ENCODE results near the gene TMEM117. TPM values are rescaled to one million over a fixed set of nuclear protein-coding genes. Genes with fewer than 3 reads are reported as not detected.

The TMEM117 gene
- total RNA-seq = 7.1 TPM
- long read RNA-seq, partial matches to known transcripts = 0 of 6 reads
- long read RNA-seq, other reads (novel, unspliced or antisense) = 3 of 6 reads

DNA sequence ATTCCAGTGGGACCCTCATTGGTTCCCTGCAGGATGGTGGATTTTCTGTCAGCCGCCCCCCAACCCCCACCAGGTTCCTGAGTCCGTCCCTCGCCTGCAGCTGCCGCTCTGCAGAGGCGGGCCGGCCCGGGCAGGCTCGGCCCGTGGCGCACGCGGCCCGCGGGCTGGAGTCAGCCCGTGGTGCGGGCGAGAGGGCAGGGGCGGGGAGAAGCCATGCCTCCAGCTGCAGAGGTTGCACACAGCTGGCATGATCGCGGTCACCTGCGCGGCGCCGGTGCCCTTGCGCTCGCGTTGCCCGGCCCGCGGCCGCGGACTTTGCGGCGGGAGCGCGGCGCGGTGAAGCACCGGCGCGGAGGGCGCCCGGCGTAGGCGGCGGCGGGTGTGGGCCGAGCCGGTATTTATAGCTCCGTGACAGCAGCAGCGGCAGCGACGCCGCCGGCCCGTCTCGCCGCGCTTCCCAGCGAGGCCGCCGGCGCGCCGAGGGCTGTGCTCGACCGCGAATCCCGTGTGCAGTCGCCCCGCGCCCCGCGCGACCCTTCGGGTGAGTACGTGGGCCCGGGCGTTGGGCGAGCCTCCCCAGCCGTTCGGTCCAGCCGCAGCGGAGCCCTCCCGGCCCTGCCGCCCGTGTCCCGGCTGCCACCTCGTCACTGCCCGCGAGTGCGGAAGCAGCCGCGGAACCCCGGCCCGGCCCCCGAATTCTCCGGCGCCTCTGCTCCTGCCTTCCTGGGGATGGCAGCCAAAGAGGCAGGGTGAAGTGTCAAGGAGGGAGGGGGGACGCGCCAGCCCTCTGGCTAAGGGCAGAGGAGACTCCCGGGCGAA is at the start of gene TMEM117:
Gene TMEM117 (plus strand): TSS at position 426 of the 819 bp plus-strand sequence.
- intact Hi-C loops (cut with DNase I) = loop anchor here (2.0 kb wide), 2 partner anchors 29 to 77 kb away; partner anchors contain the start of genes IRAK4, PUS7L and TWF1
- ATAC-seq = peak; percentile 94

DNA sequence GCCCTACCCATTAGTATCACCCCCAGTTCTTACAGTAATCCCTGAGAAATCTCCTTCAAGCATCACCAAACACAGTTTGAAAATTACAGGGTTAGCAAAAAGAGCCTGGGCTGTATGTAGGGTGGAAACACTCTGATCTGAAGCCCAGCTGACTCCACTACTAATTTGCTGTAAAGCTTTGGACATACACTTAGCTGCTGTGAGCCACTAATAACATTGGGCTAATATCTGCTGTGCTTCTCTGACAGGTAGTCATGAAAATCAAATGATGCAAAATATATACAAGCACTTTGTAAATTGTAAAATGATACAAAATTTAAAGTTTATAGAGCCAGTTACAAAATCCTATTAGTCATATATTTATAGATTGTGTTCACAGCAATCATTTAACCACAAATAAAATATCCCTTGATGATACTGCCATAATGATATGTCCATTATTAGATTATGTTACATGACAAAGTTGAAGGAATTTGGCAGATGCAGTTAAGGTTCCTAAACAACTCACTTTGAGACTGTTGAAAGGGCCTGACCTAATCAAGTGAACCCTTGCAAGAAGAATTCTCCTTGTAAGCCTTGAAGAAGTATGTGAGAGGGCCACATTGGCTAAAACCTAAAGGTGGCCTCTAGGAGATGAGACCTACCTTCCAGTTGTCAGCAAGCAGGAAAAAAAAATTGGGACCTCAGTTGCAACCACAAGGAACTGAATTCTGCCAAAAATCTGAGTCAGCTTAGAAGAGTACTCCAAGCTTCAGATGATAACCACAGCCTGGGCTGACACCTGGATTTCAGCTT is 48.8 kb upstream of the TMEM117 start:
- intact Hi-C loops (cut with DNase I) = no loop called here
- no peak for DNase-seq (ENCODE audit: missing footprints)
- no peak for ATAC-seq

More for the DNA sequence above, at the start of gene TMEM117:
- peak; percentile 92 for DNase-seq (ENCODE audit: missing footprints)

- no peak for ATAC-seq
- DNase-seq (ENCODE audit: missing footprints) = no peak
- intact Hi-C loops (cut with DNase I) = no loop called here
Observed at GRCh38 chr12:43789941-43790340, 45.9 kb upstream of the TMEM117 start.

- no peak for DNase-seq (ENCODE audit: missing footprints)
- intact Hi-C loops (cut with DNase I) = no loop called here
- ATAC-seq = no peak
Observed at GRCh38 chr12:43795716-43796280, 40.1 kb upstream of the TMEM117 start.

DNA sequence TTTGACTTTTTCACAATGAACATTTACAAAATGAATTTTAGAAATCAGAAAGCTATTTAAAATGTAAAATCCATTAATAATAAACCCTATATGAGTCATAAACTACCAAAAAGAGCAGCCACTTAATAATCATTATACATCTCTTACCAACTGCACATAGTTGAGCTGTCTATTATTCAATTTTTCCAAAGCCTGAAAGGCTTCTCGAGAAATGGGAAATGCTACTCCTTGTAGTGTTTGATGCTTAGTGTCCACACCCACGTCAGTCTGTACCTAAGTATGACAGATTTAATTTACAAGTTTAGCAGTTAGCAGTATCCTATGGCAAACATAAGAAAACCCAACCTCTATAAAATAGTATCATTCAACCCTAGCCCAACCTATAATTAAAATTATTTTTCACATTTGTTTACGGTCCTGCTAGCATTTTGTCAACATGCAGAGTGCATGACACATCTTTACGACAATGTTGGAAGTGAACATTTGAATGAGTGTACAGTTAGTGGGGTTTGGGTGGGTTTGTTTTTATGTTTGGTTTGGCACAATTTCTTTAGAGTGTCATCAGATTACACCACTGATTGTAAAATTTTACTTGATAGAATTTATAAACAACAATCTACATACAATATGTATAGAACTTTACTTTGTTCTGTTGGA is 38.2 kb upstream of the TMEM117 start:
- intact Hi-C loops (cut with DNase I) = no loop called here
- ATAC-seq (no peak), DNase-seq (ENCODE audit: missing footprints) (no peak)

GRCh38 chr12:43805149-43805859 is 30.6 kb upstream of the TMEM117 start:
- ATAC-seq (no peak), DNase-seq (ENCODE audit: missing footprints) (no peak)
- intact Hi-C loops (cut with DNase I) = no loop called here

DNA sequence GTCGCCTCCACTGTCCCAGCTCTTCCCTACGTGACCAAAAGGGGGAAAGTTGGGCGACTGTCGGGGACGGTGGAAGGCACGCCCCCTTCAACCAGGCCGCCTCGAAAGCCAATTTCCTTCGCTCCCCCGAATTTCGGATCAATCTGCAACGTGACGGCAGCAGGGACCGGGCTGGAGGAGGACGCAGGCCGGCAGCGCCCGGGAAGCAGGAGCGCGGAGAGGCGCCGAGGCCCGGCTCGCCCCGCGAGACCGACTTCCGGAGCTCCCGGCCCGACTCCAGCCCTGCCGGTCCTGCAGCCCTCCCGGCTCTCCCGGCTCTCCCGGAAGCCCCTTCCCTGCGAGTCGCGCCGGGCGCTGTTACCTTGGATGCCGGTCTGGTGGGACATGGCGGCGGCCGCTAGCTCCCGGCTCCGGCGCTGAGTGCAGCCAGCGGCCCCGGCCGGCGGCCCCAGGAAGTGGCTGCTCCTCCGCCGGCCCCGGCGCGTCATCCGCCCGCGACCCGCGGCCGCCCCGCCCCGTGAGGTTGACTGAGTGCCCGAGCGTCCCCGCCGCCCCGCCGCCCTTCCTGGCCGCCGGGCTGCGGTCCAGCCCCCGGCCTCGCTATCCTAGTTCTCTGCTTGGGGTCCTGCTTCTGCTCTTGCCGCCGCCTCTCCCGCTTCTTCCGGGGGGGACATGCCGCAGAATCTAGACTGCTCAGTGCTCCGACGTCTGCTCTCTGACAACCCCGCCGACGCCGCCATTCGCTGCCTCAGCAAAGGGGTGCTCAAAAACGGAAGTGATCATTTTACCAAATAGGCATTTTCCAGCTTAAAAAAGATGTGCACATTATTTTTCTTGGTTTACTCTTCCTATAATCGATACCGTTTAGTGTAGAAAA is 29.8 kb upstream of the TMEM117 start, which contains the start of gene TWF1:
Gene TWF1 (minus strand): TSS at position 458 of the 877 bp plus-strand sequence. CDS start 72 bp downstream, at position 386.
- intact Hi-C loops (cut with DNase I) = loop anchor here (2.0 kb wide), 3 partner anchors 31 to 77 kb away; partner anchors contain the start of genes IRAK4, PUS7L and TMEM117
- peak; percentile 100 for ATAC-seq
- peak; percentile 95 for DNase-seq (ENCODE audit: missing footprints)

GRCh38 chr12:43806737-43807072 is 29.2 kb upstream of the TMEM117 start:
- no peak for ATAC-seq
- intact Hi-C loops (cut with DNase I) = loop anchor here (2.0 kb wide), 3 partner anchors 30 to 76 kb away; partner anchors contain the start of genes IRAK4, PUS7L and TMEM117
- no peak for DNase-seq (ENCODE audit: missing footprints)

DNA sequence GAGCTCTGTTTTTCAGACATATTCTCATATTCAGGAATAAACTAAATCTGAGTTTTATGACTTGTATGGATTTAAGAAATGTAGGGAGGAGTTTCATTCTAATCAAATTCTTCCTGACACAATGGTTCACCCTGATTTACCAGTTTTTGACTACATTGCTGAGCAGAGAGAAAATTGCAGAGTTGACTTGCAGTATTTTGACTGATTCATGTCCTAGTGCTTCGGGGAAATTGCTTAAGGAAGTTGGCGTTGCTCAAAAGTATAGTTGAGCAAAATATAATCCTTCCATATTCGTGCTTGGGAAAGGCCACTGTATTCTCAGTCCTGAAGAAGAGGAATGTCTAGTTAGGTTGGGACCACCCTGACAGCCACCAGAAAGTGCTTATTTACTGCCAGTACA is 28.5 kb upstream of the TMEM117 start:
- ATAC-seq (no peak), DNase-seq (ENCODE audit: missing footprints) (no peak)
- intact Hi-C loops (cut with DNase I) = loop anchor here (2.0 kb wide), 3 partner anchors 29 to 75 kb away; partner anchors contain the start of genes IRAK4, PUS7L and TMEM117

DNA sequence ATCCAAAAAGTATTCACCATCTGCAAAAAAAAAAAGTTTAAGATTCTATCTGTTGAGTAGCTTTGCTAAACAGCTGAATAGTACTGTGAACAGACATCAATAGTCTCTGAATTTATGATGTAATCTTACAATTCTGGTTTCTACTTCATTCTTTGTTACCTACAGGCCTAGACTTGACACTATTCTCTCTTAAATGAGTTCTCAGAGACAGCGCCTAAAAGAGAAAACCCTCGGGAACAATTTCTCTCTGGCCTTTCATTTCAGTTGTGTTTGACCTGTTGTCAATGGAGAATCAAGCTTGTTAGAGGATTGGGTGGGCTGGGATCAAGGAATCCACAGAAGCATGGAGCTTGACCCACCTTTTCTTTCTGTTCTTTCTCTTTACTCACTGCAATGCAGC is 23.8 kb upstream of the TMEM117 start:
- no peak for DNase-seq (ENCODE audit: missing footprints)
- intact Hi-C loops (cut with DNase I) = no loop called here
- no peak for ATAC-seq

DNA sequence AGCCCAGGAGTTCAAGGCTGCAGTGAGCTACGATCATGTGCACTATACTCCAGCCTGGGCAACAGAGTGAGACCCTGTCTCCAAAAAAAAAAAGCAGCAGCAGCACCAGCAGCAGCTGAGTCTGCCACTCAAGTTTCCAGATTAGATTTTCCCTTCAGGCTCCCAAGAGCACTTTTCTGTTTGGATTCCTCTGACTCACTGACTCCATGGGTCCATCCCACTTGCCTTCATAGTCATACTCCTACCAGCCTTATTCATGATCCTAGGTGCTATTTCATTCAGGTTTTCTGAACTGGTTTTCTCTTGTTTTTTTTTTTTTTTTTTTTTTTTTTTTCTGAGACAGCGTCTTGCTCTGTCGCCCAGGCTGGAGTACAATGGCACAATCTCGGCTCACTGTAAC is 23.0 kb upstream of the TMEM117 start:
- no peak for ATAC-seq
- intact Hi-C loops (cut with DNase I) = no loop called here
- no peak for DNase-seq (ENCODE audit: missing footprints)

- ATAC-seq (no peak), DNase-seq (ENCODE audit: missing footprints) (no peak)
- intact Hi-C loops (cut with DNase I) = no loop called here
Observed at GRCh38 chr12:43815416-43815815, 20.5 kb upstream of the TMEM117 start.

GRCh38 chr12:43816168-43816567 is 19.7 kb upstream of the TMEM117 start:
- ATAC-seq (no peak), DNase-seq (ENCODE audit: missing footprints) (no peak)
- intact Hi-C loops (cut with DNase I) = no loop called here

DNA sequence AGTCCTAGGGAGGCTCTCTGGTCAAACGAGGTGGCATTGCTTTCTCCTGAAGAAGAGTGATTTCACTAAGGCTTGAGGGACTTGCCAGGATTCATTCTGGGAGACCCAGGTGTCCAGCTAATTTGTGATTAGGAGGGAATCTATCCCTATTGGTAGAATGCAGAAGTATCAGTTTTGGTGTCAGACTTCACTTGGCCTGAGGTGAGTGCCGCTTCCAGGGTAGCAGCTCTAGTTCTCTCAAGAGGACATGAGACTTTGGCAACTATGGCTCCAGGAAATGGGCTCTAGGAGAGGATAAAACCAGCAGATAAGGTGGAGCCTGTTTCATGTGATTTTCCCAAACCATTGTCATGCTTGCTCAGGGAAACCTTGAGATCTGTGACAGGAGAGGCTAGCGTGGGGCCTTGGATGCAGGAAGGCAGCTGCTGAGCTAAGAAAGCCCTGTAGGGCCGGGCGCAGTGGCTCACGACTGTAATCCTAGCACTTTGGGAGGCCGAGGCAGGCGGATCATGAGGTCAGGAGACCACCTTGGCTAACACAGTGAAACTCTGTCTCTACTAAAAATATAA is 11.6 kb upstream of the TMEM117 start:
- DNase-seq (ENCODE audit: missing footprints) (no peak), ATAC-seq (no peak)
- intact Hi-C loops (cut with DNase I) = no loop called here

DNA sequence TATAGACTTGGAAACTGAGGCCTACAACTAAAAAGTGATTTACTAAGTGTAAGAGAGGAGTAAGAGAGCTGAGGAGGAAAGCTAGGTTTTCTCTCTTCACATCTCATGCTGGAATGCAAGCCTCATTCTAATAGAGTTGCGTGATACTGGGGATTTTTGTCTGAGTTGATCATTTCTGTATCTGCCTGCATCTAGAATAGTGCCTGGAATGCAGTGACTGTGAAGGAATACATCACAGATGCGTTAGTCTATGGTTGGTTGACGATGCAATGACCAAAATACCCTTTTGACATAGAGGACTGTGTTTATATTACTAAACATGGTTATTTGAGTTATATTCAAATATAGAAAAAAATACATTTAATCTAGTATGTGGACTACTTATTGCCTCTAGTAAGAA is 9.2 kb upstream of the TMEM117 start:
- intact Hi-C loops (cut with DNase I) = no loop called here
- ATAC-seq (no peak), DNase-seq (ENCODE audit: missing footprints) (no peak)

- ATAC-seq (no peak), DNase-seq (ENCODE audit: missing footprints) (no peak)
- intact Hi-C loops (cut with DNase I) = no loop called here
Observed at GRCh38 chr12:43827093-43827492, 8.8 kb upstream of the TMEM117 start.

All from Right ventricle myocardium inferior (tissue), 1 donor.